Calu3 (cell line): Measurements from ENCODE around the gene DNAAF8. TPM values are rescaled to one million over a fixed set of nuclear protein-coding genes. Genes with fewer than 3 reads are reported as not detected.

ENCODE experiments used
- Bru-seq: library from RNA; stranded (reverse); fragments of 400-500 nt; gene quantifications from one replicate; lab custom pipeline; 2021; lab: Mats Ljungman, UMichigan
- BruChase-seq, 2 experiments: library from RNA; stranded (reverse); fragments of 400-500 nt; gene quantifications; one replicate each; lab custom pipeline; 2021; lab: Mats Ljungman, UMichigan
- BruUV-seq: library from RNA; stranded (reverse); fragments of 400-500 nt; replicated peaks from 2 replicates; lab custom pipeline; 2021; lab: Mats Ljungman, UMichigan
- CTCF ChIA-PET: fragments of 300-600 bp; sonication (Branson Sonifier 250); formaldehyde crosslinking; loops from one replicate; lab custom pipeline; 2022; ENCODE audit warnings: antibody characterized with exemption; lab: Charles Lee
- DNase-seq: peaks from one replicate; pipeline ENCODE4 v3.0.0; 2022
- H3K27ac Mint-ChIP-seq: one replicate; pipeline ENCODE4 v1.8.0; 2022; ENCODE audit warnings: mixed read lengths; ENCODE audit not compliant: unreplicated experiment
- H3K27me3 Mint-ChIP-seq: one replicate; pipeline ENCODE4 v1.8.0; 2022; ENCODE audit warnings: mixed read lengths; ENCODE audit not compliant: unreplicated experiment
- H3K36me3 Mint-ChIP-seq: one replicate; pipeline ENCODE4 v1.8.0; 2022; ENCODE audit warnings: mild to moderate bottlenecking, moderate library complexity, mixed read lengths; ENCODE audit not compliant: insufficient read depth, unreplicated experiment
- H3K4me1 Mint-ChIP-seq: one replicate; pipeline ENCODE4 v1.8.0; 2022; ENCODE audit warnings: mild to moderate bottlenecking, low read depth, mixed read lengths; ENCODE audit not compliant: unreplicated experiment
- H3K4me3 Mint-ChIP-seq: one replicate; pipeline ENCODE4 v1.8.0; 2022; ENCODE audit warnings: mild to moderate bottlenecking, low read depth, moderate library complexity, mixed read lengths; ENCODE audit not compliant: unreplicated experiment
- H3K9me3 Mint-ChIP-seq: one replicate; pipeline ENCODE4 v1.8.0; 2022; ENCODE audit warnings: low read depth, mixed read lengths; ENCODE audit not compliant: unreplicated experiment
- intact Hi-C: fragments of 100-400 bp; cut with micrococcal nuclease; formaldehyde crosslinking; loops from one replicate; pipeline ENCODE4 v1.10.0; 2022; ENCODE audit not compliant: unreplicated experiment
- long read RNA-seq: library from polyadenylated mRNA; stranded (forward); transcript quantifications from one replicate; pipeline ENCODE4 v2.0.0, GENCODE V29; 2022
- total RNA-seq: library from RNA; stranded (reverse); gene quantifications from 2 replicates; pipeline ENCODE4 v1.2.3, GENCODE V29; 2022
- TF ChIP-seq, protein P1 (sequence below): fragments of 200-600 bp; IDR thresholded peaks from one replicate; pipeline ENCODE4 v1.8.0; 2022; ENCODE audit warnings: antibody characterized with exemption; ENCODE audit not compliant: unreplicated experiment

DNAAF8 gene
- total RNA-seq: 0.27 and 1.8 TPM in 2 replicates
- percentile 12 among the genes with signal in this experiment for Bru-seq, nascent RNA
- BruChase-seq, experiment 1, labeled RNA remaining after a 6-hour chase: not detected
- BruChase-seq, experiment 2, labeled RNA remaining after a 2-hour chase: percentile 15 among the genes with signal in this experiment
- long read RNA-seq: 0 reads

DNA sequence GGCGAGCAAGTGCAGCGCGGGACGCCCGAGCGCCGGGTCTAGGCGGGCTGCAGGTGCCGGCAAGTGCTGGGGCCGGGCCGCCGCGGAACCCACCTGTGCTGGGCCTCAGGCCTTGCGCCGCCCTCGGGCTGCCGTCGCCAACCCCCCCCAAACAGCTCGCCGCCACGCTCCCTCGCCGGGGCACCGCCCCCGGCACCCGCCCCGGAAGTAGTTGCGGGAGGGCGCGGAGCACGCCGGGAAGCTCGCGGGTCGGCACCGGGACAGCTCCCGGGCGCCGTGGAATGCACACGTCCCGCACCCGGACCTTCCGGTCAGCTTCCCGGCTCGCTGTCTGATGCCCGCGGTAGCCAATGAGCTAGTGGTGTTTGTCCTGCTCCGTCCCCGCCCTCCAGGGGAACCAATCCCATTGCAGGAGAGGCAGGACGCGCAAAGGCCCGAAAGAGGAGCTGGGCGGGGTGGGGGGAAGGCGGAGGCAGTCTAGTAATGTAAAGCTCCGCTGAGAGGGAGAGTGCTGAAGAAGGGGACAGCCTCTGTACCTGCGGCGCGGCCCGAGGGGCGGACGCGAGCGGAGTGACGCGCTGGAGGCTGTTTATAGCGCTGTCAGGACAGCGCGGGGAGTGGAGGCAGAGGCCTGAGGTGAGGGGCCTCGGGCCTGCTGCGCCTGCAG, at the start of gene DNAAF8, which contains the start of gene ANKS3:
Gene DNAAF8 (plus strand): TSS at position 475 of the 667 bp plus-strand sequence. CDS start 1,978 bp downstream, outside the sequence.
Gene ANKS3 (minus strand): TSS at position 209 of the 667 bp plus-strand sequence. CDS start 4,122 bp downstream, outside the sequence.
- CTCF ChIA-PET: interaction anchor here (0.5 to 1.6 kb wide), 10 partner anchors 12 to 364 kb away, joined by 3 to 5 read pairs (median 4); partner anchors contain the start of genes MGRN1 and ZNF500

DNA sequence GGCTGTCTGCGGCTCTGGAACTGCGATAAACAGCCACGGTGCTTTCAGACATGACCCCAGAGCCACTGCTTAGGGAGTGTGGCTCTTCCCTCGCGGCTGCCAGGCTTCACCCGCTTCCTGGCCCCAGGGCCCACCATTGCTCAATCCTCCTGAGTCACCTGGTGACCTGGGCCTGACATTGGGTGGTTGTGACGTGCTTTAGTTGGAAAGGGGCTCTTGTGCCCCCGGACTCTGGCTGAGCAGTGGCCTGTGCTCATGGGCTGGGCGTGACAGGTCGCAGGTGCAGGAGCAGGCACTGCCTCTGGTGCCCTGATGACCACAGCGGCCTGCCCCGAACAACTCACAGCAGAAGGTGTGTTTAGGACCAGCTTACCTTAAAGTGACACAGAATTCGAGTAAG, 49.6 kb upstream of the DNAAF8 start:
- intact Hi-C loops: no loop called here
- CTCF ChIA-PET: no interaction called here
- no TSS peak for BruUV-seq
- Mint-ChIP-seq H3K27me3 (no peaks in the 10 kb centered on the region), H3K36me3 (peaks cover 73% of the 10 kb centered on the region), H3K9me3 (no peaks in the 10 kb centered on the region), H3K4me1 (no peaks in the 10 kb centered on the region), H3K27ac (no peak overlapping the region), H3K4me3 (no peak overlapping the region)
- DNase-seq: no peak
- TF ChIP-seq, protein P1, sequence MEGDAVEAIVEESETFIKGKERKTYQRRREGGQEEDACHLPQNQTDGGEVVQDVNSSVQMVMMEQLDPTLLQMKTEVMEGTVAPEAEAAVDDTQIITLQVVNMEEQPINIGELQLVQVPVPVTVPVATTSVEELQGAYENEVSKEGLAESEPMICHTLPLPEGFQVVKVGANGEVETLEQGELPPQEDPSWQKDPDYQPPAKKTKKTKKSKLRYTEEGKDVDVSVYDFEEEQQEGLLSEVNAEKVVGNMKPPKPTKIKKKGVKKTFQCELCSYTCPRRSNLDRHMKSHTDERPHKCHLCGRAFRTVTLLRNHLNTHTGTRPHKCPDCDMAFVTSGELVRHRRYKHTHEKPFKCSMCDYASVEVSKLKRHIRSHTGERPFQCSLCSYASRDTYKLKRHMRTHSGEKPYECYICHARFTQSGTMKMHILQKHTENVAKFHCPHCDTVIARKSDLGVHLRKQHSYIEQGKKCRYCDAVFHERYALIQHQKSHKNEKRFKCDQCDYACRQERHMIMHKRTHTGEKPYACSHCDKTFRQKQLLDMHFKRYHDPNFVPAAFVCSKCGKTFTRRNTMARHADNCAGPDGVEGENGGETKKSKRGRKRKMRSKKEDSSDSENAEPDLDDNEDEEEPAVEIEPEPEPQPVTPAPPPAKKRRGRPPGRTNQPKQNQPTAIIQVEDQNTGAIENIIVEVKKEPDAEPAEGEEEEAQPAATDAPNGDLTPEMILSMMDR: no peak

More for the DNA sequence above, at the start of gene DNAAF8, which contains the start of gene ANKS3:
- DNase-seq: peak; percentile 98
- Mint-ChIP-seq H3K27me3 (peaks cover 14% of the 10 kb centered on the region), H3K4me3 (peak within 1 kb of the TSS; percentile 99), H3K4me1 (peaks cover 17% of the 10 kb centered on the region), H3K9me3 (no peaks in the 10 kb centered on the region), H3K27ac (peak within 1 kb of the TSS; percentile 97), H3K36me3 (peaks cover 37% of the 10 kb centered on the region)
- TF ChIP-seq, protein P1: no peak
- intact Hi-C loops: loop anchor here (10.0 kb wide), 1 partner anchor 221 kb away; the partner anchor contains the start of gene SEC14L5
- TSS peak; percentile 34 for BruUV-seq

DNA sequence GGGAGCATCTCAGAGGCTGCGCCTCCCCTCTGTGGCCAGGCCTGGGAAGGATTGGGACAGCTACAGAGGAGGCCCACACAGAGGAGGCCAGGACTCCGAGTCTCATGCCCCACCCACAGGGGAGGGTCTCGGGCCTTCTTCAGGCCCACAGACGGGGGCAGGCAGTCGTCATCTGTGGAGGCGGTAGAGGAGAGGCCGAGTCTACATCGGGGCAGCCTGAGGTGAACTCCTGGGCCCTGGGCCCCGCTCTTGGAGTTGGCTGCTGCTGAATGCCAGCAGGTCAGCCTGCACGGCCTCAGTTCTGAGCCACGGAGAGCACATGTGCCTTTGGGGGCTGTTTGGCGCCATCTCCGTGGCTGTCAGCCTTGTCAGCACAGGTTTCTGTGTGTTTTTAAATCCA, 49.0 kb upstream of the DNAAF8 start:
- no peak overlapping the region for H3K27ac Mint-ChIP-seq
- DNase-seq: no peak
- H3K4me3 Mint-ChIP-seq: no peak overlapping the region
- CTCF ChIA-PET: no interaction called here
- intact Hi-C loops: no loop called here
- H3K36me3 Mint-ChIP-seq: peaks cover 73% of the 10 kb centered on the region
- H3K9me3 Mint-ChIP-seq: no peaks in the 10 kb centered on the region
- BruUV-seq: no TSS peak
- TF ChIP-seq, protein P1: no peak
- H3K27me3 Mint-ChIP-seq: no peaks in the 10 kb centered on the region
- H3K4me1 Mint-ChIP-seq: no peaks in the 10 kb centered on the region

DNA sequence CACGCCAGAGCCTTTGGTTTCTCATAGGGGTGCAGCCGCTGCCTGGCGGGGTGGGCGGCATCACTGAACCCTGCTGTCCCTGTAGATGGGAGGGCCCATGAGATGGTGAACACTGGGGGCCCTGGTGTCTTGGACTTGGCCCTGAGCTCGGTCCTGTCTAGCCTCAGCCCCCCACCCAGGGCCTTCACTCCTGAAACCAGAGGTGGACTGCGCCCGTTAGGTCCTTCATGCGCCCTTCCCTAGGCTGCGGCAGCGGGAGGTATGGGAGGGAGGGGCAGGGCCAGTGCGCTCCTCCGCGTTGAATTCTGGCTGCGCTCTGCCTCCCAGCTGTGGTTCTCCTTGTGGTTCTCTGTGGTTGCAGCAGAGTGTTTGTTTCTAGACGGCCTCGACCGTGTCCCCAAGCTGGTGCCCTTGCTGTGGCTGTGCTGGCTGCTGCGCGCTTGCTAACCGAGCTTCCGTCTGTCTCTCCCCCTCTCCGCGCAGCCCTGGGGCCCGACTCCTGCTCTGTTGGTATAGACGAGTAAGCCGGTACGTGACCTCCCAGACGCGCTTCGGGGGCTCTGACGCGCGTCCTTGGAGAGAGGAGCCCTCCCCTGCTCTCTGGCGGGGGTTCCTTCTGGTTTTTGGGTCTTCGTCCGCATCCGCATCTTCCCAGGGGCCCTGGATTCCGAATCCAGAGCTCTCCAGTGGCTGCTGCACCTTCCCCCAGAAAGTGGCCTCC, 48.4 kb upstream of the DNAAF8 start:
- intact Hi-C loops: no loop called here
- CTCF ChIA-PET: no interaction called here
- DNase-seq: no peak
- no peaks in the 10 kb centered on the region for H3K9me3 Mint-ChIP-seq
- peaks cover 70% of the 10 kb centered on the region for H3K36me3 Mint-ChIP-seq
- TF ChIP-seq, protein P1: no peak
- H3K27me3 Mint-ChIP-seq: no peaks in the 10 kb centered on the region
- H3K4me3 Mint-ChIP-seq: no peak overlapping the region
- no TSS peak for BruUV-seq
- H3K27ac Mint-ChIP-seq: no peak overlapping the region
- no peaks in the 10 kb centered on the region for H3K4me1 Mint-ChIP-seq
